Calu3 (cell line): ENCODE measurements around the gene TBCE. TPM values are rescaled to one million over a fixed set of nuclear protein-coding genes. Genes with fewer than 3 reads are reported as not detected.

Experiments used
- BruUV-seq: library from RNA; stranded (reverse); fragments of 400-500 nt; replicated peaks from 2 replicates; lab custom pipeline; 2021; lab: Mats Ljungman, UMichigan
- CTCF ChIA-PET: fragments of 300-600 bp; sonication (Branson Sonifier 250); formaldehyde crosslinking; loops from one replicate; lab custom pipeline; 2022; ENCODE audit warnings: antibody characterized with exemption; lab: Charles Lee
- DNase-seq: peaks from one replicate; pipeline ENCODE4 v3.0.0; 2022
- H3K27ac Mint-ChIP-seq: one replicate; pipeline ENCODE4 v1.8.0; 2022; ENCODE audit warnings: mixed read lengths; ENCODE audit not compliant: unreplicated experiment
- H3K27me3 Mint-ChIP-seq: one replicate; pipeline ENCODE4 v1.8.0; 2022; ENCODE audit warnings: mixed read lengths; ENCODE audit not compliant: unreplicated experiment
- H3K36me3 Mint-ChIP-seq: one replicate; pipeline ENCODE4 v1.8.0; 2022; ENCODE audit warnings: mild to moderate bottlenecking, moderate library complexity, mixed read lengths; ENCODE audit not compliant: insufficient read depth, unreplicated experiment
- H3K4me1 Mint-ChIP-seq: one replicate; pipeline ENCODE4 v1.8.0; 2022; ENCODE audit warnings: mild to moderate bottlenecking, low read depth, mixed read lengths; ENCODE audit not compliant: unreplicated experiment
- H3K4me3 Mint-ChIP-seq: one replicate; pipeline ENCODE4 v1.8.0; 2022; ENCODE audit warnings: mild to moderate bottlenecking, low read depth, moderate library complexity, mixed read lengths; ENCODE audit not compliant: unreplicated experiment
- H3K9me3 Mint-ChIP-seq: one replicate; pipeline ENCODE4 v1.8.0; 2022; ENCODE audit warnings: low read depth, mixed read lengths; ENCODE audit not compliant: unreplicated experiment
- intact Hi-C: fragments of 100-400 bp; cut with micrococcal nuclease; formaldehyde crosslinking; loops from one replicate; pipeline ENCODE4 v1.10.0; 2022; ENCODE audit not compliant: unreplicated experiment
- total RNA-seq: library from RNA; stranded (reverse); gene quantifications from 2 replicates; pipeline ENCODE4 v1.2.3, GENCODE V29; 2022
- TF ChIP-seq, protein P1 (sequence below): fragments of 200-600 bp; IDR thresholded peaks from one replicate; pipeline ENCODE4 v1.8.0; 2022; ENCODE audit warnings: antibody characterized with exemption; ENCODE audit not compliant: unreplicated experiment

Gene TBCE
- total RNA-seq, 1 experiment from 2014 or later: 31.3 TPM

- Mint-ChIP-seq H3K9me3 (no peaks in the 10 kb centered on the region), H3K4me1 (peaks cover 2% of the 10 kb centered on the region), H3K4me3 (no peak overlapping the region), H3K27me3 (no peaks in the 10 kb centered on the region), H3K27ac (no peak overlapping the region), H3K36me3 (peaks cover 5% of the 10 kb centered on the region)
- no TSS peak for BruUV-seq
- DNase-seq: no peak
- intact Hi-C loops: no loop called here
- TF ChIP-seq, protein P1, sequence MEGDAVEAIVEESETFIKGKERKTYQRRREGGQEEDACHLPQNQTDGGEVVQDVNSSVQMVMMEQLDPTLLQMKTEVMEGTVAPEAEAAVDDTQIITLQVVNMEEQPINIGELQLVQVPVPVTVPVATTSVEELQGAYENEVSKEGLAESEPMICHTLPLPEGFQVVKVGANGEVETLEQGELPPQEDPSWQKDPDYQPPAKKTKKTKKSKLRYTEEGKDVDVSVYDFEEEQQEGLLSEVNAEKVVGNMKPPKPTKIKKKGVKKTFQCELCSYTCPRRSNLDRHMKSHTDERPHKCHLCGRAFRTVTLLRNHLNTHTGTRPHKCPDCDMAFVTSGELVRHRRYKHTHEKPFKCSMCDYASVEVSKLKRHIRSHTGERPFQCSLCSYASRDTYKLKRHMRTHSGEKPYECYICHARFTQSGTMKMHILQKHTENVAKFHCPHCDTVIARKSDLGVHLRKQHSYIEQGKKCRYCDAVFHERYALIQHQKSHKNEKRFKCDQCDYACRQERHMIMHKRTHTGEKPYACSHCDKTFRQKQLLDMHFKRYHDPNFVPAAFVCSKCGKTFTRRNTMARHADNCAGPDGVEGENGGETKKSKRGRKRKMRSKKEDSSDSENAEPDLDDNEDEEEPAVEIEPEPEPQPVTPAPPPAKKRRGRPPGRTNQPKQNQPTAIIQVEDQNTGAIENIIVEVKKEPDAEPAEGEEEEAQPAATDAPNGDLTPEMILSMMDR: no peak
- CTCF ChIA-PET: no interaction called here
Measured at GRCh38 chr1:235336903-235337302, 30.3 kb upstream of the TBCE start.

GRCh38 chr1:235339746-235340145 lies 27.5 kb upstream of the TBCE start:
- Mint-ChIP-seq H3K36me3 (peaks cover 16% of the 10 kb centered on the region), H3K4me3 (no peak overlapping the region), H3K9me3 (no peaks in the 10 kb centered on the region), H3K4me1 (no peaks in the 10 kb centered on the region), H3K27ac (no peak overlapping the region), H3K27me3 (no peaks in the 10 kb centered on the region)
- DNase-seq: no peak
- BruUV-seq: no TSS peak
- intact Hi-C loops: no loop called here
- CTCF ChIA-PET: interaction anchor here (0.6 kb wide), 1 partner anchor 12 kb away, joined by 3 read pairs; the partner anchor contains the start of genes ARID4B and GGPS1
- TF ChIP-seq, protein P1: no peak

DNA sequence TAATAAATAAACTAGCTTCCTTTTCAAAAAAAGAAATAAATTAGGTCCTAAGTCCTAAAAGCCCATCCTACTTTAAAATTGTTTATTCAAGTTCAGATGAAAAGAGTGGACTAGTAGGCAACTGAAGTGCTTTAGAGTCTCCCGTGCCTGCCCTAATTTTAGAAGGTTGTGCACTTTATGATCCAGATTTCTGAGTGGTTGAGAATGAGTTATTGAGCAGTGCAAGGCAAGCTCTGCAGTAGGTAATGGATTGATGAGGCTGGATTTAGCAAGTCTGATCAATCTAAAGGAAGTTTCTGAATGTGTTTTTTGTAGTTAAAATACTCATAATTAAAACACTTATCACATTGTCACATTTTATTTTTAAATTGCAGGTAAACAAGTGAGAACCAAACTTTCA lies 25.9 kb upstream of the TBCE start:
- CTCF ChIA-PET: interaction anchor here (0.6 to 2.2 kb wide), 3 partner anchors 26 to 175 kb away, joined by 3 to 6 read pairs (median 3); partner anchors contain the start of gene TBCE
- no TSS peak for BruUV-seq
- TF ChIP-seq, protein P1: no peak
- no peak overlapping the region for H3K27ac Mint-ChIP-seq
- no peak for DNase-seq
- no peaks in the 10 kb centered on the region for H3K27me3 Mint-ChIP-seq
- peaks cover 16% of the 10 kb centered on the region for H3K36me3 Mint-ChIP-seq
- H3K9me3 Mint-ChIP-seq: no peaks in the 10 kb centered on the region
- H3K4me1 Mint-ChIP-seq: no peaks in the 10 kb centered on the region
- H3K4me3 Mint-ChIP-seq: no peak overlapping the region
- intact Hi-C loops: no loop called here

DNA sequence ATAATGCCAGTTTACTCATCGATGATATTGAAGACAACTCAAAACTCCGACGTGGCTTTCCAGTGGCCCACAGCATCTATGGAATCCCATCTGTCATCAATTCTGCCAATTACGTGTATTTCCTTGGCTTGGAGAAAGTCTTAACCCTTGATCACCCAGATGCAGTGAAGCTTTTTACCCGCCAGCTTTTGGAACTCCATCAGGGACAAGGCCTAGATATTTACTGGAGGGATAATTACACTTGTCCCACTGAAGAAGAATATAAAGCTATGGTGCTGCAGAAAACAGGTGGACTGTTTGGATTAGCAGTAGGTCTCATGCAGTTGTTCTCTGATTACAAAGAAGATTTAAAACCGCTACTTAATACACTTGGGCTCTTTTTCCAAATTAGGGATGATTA lies 25.2 kb upstream of the TBCE start:
- Mint-ChIP-seq H3K4me3 (no peak overlapping the region), H3K27ac (no peak overlapping the region), H3K9me3 (no peaks in the 10 kb centered on the region), H3K27me3 (no peaks in the 10 kb centered on the region), H3K4me1 (no peaks in the 10 kb centered on the region), H3K36me3 (peaks cover 16% of the 10 kb centered on the region)
- CTCF ChIA-PET: interaction anchor here (0.5 to 2.2 kb wide), 2 partner anchors 26 to 411 kb away, joined by 3 to 6 read pairs; partner anchors contain the start of gene TBCE
- DNase-seq: no peak
- intact Hi-C loops: no loop called here
- TF ChIP-seq, protein P1: no peak
- no TSS peak for BruUV-seq
